Hematopoietic multipotent progenitor cell (in vitro differentiated cells): ENCODE results near the gene CAMK1D. TPM values are rescaled to one million over a fixed set of nuclear protein-coding genes. Genes with fewer than 3 reads are reported as not detected.
"Not testable (repeated sequence)": the region's sequence is repeated elsewhere in the genome, so short reads cannot be mapped to it uniquely, and the experiment has no call there.

Experiments
- DNase-seq, 3 donors: peaks; one replicate each; pipeline ENCODE4 v3.0.0-alpha.2; 2011 to 2015; ENCODE audit warnings: low read depth in 2 of 3, low spot score in 2 of 3
- total RNA-seq: library from RNA; depleted of rRNA; stranded (reverse); fragments of >200 nt; gene quantifications from one replicate; pipeline ENCODE4 v1.2.3, GENCODE V29; 2012

The CAMK1D gene
- total RNA-seq, 1 donor, result 25.6 TPM

DNA sequence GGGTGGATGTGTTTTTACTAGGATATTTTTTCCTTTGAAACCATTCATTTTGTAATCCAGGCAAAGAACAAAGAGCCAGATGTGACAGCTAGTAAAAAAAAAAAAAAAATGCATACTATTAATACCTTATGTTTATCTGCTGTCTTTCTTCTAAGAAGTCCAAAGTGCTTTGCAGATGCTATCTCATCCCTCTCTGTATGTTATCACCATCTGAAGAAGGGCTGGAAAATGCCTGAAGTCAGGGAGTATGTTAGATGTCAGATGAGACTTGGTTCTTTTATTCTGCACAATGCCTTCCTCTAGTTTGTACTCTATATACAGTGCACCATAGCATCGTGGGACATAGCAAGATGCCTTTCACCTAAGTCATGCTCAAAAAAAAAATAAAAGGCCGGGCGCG lies 10.4 kb upstream of the CAMK1D start:
- DNase-seq, result no peak

DNA sequence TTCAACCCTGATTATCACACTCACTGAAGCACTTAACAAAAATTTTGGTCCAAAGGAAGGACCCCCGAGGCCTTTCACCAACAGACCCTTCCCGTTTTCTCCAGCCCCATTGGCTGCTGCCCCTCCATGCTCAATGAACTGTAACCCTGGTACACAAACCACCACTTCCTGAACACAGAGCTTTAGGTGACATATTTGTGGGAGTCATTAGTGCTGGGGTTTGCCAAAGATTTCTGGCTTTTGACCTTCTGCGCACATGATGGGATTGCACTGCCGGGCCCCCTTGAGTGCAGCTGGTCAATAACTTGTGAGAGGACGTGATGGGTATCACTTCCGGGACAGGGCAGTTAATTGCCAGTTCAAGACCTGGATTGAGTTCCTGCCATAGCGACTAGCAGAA lies 9.0 kb upstream of the CAMK1D start:
- DNase-seq, result no peak

DNA sequence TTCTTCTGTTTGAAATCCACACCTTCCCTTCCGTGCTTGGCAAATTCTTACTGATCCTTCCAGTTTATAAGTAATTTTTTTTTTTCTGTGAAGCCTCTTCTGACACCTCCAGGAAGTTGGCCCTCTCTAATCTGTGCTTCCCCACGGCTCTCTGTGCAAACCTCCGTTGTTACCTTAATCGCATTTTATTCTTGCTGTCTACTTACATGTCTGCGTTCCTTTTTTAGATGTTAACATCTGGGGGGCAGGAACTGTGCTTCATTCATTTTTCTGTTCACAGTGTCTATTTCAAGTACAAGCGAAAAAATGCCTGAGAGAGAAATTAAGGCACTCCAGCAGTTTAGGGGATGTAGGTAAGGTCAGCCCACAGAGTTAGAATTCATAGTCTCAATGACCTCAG lies 8.4 kb upstream of the CAMK1D start:
- DNase-seq, result no peak

DNA sequence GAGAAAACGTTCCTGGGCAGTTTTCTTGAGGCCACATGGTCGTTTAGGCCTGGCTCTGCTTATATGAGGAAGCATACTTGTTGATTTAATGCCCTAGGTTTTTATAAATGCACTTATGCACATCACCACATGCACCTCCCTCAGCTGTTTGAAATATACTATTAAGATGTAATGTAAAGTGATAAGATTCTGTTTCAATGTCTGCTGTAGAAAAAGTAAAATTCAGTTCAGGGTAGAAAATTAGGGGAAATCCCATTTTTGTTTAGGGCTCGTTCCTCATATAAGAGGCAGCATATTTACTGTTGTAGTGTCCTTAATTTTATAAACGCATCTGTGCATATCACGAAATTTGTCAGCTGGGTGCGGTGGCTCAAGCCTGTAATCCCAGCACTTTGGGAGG lies 7.8 kb upstream of the CAMK1D start:
- DNase-seq, result no peak

DNA sequence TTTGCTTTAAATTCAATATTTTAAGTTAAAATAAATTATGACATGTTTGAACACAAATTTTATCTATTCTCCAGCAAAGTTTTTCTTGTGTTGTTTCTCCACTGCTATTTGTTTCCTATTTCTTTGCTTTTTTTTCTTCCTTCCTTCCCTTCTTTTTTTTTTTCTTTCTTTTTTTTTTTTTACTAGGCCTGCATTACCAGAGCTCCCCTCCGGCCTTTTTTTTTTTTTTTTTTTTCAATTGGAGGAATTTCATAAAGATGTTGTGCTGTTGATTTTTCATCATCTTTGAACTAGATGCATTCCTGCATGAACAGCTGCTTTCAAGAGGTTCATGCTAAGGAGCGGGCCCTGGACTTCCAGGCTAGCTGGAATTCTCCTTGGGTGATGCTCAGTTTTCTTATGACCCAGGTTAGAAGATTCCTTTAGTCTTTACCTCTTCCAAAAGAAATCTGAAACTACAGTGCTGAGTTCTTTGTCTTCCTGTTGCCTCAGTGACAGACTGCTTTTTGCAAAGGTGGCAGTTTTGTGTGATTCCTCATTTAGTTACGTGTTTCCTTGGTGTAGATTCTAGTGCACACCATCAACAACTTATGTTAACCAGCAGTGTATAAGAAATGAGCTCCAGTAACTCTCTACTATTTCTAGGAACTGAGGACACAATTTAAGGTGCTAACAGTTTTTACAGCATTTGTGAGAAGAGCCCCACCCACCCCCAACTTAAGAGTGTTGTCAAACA lies 4.8 kb upstream of the CAMK1D start:
- DNase-seq, result no peak

DNA sequence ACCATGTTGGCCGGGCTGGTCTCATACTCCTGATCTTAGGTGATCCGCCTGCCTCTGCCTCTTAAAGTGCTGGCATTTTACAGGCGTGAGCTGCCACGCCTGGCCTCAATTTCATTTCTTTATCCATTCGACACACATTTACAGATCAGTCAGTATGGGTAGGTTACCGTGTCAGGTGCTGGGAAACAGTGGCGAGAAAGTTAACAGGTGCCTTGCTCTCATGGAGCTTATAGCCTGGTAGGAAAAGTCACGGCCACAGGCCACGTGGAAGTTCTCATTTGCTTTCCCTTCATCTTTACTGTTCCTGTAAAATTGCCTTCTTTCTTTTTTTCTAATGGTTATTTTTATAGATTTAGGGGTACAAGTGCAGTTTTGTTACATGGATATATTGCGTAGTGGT lies 2.6 kb upstream of the CAMK1D start:
- no peak for DNase-seq

DNA sequence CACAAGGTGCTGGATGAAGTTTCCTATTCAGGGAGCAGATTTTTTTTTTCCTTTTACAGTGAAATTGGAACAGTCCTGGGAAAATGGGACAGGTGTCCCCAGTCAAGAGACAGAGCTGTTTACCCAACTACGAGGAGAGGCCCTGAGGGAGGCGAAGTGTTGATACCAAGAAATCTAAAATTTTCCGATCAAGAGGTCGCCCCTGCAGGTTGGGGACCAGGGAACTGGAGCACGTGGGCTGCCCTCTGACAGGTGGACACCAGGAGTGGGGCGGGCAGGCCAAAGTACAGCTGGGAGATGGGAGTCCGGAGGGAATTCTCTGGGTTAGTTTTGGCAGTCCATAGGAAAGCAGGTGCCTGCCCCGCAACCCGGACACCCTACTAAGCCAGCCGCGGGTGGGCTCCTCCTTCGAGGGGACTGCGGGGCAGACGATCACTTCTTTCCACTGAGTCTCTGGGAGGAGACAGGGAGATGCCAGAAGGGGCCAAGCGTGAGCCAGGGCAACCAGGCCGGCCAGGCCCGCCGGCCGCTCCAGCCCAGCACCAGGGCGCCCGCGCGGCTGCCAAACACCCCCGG lies 965 bp upstream of the CAMK1D start:
- no peak for DNase-seq

DNA sequence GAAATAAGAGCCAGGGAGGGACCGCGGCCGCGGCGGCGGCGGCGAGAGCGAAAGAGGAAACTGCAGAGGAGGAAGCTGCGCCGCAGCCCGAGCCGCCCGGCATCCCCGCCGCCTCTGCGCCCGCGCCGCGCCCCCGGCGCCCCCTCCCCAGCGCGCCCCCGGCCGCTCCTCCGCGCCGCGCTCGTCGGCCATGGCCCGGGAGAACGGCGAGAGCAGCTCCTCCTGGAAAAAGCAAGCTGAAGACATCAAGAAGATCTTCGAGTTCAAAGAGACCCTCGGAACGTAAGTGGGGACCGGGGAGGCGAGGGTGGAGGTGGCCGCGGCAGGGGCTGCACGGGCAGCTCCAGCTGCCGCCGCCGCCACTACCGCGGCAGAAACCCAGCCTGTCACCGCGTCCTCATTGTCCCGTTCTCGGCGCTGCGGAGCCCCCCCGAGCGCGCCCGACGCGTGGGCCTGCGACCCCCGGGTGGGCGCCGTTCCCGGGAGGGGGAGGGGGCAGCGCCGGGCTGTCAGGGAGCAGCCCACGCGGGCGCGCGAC lies 351 bp downstream of the CAMK1D start:
- no peak for DNase-seq

DNA sequence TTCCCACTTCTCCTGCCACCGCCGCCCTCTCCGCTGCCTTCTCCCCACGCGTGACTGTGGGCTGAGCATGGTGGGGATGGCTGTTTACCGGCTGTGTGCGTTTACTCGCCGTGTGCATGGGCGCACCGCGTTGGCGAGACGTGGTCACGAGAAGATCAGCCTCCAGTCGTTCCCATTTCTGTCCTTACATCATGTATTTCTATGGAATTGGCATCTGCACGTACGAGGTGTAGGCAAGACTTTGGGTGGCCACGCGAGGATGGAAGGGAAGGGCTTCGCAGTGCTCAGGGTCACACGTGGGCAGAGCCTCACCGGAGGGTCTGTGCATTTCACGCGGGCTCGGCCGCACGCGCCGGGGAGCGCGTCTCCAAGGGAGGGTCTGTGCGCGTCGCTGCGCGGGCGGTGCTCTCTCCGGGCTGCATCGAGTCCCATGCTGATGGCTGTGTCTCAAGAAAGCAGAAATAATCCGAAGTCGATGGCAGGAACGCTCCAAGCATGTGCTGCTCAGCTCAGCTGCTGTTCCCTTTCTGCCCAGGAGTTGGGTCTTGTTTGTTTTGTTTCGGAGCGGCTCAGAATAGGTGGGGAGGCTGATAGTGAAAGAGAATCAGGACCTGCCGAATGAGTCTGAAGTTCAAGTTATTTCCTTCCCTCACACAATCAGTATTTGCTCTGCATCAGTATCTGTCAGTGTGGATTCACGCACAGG lies 973 bp downstream of the CAMK1D start:
- DNase-seq, result peak; percentile 31 to 84 (median 60)

DNA sequence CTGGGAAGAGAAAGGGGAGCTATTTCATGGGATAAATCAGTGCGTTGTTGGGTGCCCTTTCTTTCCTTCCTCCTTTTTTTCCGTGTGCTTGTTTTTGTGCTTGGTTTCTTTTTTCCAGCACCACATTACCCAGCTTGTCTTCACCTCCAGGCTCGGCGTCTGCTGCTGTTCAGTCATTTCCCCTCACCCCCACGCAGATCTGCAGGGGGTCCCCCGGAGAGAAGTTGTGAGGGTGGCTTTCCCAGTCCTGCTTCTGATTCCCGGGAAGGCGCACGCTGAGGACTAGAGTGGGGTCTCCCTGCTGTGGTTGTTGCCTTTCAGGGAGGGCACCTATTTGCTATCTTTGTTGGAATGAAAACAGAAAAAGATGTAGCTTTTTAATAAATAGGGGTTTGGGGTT lies 1.6 kb downstream of the CAMK1D start:
- no peak for DNase-seq

DNA sequence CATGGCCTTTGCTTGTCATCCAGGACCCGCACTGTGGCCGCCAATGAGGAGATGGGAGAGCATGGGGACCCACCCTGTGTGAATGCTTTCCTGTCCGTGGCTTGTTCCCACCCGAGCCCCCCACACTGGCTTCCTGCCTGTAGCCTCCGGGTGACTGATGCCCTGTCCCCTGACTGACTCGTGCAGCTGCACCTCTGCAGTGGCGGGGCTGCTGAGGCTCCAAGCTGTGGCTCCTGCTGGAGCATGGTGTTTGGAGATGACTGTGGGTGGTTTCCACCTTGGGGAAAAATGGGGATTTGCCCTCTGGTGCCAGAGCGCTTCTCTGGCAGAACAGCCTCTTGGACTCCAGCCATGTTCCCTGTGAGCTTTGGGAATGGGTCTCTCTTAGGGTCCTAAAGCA lies 2.1 kb downstream of the CAMK1D start:
- DNase-seq, result no peak

DNA sequence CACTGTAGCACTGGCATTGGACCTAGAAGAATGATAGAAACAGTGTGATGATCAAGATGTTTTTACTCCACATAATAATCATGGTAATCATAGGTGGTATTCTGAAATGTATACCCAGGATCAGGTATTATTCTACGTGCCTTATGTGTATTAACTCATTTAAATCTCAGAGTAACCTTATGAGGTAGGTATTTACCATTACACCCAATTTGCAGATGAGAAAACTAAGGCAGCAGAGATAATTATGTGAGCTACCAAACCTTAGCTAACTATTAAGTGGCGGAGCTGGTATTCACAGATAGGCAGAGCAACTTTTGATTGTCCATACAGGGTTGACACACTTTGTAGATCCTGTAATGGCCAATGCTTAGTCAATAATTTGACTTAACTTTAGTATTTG lies 2.5 kb downstream of the CAMK1D start:
- DNase-seq, result no peak

DNA sequence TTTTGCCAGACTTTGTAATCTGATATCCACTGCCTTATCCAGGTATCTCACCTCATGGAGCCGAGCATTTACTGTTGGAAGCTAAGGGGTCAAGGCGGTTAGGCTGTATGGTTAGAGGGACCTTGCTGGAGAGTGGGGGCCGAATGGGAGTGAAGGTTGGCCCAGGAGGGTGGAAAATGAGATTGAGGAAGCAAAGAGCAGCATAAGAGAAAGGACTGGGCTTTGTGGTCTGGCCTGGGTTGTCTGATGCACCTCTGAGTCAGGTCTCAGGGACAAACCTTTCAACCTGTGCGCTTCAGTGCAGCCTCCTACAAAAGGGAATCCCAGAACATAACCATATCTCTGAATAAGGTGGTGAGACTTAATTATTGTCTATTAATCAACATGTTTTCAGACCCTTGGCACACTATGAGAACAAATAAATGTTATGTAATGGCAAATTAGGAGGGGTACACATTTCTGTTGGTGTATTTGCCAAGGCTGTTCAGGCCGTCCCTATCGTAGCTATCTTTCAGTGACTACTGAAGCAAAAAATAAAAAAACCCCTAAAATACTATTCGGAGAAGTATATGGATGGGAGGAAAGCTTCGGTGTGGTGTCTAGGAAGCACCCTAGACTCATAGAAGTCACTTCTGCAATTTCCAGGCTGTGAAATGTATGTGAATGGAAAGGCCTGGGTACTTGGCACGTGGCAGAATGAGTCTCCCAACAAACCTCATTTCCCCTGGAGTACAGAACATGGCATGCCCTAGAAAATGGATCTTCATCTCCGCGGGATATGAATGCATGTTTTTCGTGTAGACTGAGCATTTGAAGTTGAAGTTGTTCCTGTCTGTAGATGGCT lies 4.3 kb downstream of the CAMK1D start:
- DNase-seq, result peak in 1 of 3 donors; percentile 32

DNA sequence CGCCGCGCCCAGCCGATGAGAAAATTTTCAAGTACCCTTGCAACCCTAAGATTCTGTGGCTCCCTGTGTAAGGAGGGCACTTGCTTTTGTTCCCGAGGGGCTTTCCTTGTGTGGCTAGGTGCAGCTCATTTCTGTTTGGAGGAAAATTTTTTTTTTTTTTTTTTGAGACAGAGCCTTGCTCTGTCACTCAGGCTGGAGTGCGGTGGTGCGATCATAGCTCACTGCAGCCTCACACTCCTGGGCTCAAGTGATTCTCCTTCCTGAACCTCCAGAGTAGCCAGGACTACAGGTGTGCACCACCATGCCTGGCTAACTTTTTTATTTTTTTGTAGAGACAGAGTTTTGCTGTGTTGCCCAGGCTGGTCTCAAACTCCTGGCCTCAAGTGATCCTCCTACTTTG lies 5.3 kb downstream of the CAMK1D start:
- DNase-seq, result not testable (repeated sequence)

DNA sequence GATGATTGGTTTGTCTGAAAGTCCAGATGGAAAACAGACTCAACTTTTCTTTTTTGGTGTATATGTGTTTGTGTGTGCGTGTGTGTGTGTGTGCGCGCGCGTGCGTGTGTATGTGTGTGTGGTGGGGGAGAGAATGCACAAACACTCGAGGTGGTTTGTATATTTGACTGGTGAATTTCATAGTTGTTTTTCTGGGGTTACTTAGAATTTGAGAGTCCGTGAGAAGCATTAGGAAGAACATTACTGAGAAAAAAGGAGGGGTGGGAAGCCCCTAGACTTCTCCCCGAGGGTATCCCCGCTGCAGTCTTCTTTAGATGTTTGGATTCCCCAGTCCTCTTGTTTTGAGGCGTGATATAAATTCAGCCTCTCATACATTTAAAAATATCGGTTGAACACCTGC lies 6.0 kb downstream of the CAMK1D start:
- DNase-seq, result no peak

DNA sequence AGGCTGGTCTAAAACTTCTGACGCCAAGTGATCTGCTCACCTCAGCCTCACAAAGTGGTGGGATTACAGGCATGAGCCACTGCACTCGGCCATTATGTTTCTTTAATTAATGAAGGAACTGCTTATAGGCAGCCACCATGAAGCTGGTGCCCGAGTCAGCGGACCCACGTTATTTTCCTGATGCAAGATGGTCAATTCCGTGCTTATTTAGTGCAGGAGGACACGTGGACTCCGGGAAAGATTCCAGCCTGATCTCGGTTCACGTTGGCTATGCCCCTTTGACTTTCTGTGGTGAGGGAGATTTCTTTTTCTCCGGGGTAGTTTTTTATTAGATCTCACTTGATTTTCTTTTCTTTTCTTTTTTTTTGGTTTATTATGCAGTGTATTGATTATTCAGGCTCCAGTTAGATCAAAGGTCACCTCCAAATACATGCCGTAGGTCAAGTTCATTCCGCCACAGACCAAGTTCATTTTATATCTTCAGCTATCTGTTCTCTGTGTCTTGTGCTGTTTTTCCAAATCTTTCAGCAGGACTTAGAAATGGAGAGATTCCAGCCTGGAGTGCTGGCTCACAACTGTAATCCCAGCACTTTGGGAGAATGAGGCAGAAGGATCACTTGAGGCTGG lies 8.3 kb downstream of the CAMK1D start:
- DNase-seq, result no peak

DNA sequence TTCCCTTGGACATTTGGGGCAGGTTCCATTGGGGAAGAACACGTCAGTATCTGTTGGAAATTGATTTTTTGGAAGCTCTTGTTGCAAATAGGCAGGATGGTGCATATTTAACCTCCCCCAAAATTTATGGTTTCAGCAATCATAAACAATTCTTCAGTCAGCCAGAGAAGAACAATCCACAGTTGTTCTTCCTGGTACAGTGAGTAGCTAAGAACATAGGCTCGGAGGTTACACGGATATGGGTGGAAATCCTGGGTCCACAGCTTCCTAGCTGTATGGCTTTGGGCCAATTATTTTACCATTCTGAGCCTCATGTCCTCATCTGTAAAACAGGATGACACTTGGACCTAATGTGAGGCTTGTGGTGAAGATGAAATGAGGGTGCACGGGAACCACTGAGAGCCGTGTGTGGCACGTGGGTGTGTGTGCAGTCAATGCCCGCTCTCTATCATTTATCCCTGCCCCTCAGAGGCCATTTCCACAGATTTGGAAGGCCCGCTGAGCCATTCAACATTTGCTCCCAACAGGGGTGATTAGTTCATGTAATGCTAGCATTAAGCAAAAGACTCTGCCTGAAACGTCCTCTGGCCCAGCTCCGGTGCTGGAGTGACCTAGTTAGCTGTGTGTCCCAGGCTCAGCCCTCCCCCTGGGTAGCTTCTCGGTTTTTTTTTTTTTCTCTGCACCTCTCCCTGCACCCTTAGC lies 9.7 kb downstream of the CAMK1D start:
- DNase-seq, result no peak

DNA sequence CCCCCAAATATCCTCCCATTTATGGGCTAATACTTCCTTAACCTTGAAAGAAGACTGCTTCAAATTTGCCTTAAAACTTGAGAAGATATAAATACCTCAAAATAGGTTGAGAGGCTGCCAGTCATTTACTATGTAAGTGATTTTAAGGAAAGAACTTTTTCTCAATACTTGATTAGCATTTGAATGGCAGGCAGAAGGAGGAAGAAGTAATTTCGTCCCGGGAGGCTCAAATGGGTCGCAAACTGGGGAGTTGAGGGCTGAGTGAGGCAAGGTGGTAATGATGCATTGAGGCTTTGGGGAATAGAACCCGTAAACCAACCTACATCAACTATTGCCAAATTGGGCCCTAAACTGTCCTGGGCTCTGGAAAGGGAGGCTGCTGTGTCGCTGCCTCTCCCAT lies 11.1 kb downstream of the CAMK1D start:
- no peak for DNase-seq

DNA sequence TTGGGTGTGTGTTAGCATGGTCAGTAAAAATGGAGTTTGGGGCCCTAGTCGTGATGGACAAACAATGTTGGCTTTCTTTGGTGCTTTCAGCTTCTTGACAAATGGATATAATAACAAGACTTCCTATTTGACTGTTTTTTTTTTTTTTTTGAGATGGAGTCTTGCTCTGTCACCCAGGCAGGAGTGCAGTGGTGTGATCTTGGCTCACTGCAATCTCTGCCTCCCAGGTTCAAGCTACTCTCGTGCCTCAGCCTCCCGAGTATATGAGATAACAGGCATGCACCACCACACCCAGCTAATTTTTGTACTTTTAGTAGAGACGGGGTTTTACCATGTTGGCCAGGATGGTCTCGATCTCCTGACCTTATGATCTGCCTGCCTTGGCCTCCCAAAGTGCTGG lies 11.8 kb downstream of the CAMK1D start:
- not testable (repeated sequence) for DNase-seq

DNA sequence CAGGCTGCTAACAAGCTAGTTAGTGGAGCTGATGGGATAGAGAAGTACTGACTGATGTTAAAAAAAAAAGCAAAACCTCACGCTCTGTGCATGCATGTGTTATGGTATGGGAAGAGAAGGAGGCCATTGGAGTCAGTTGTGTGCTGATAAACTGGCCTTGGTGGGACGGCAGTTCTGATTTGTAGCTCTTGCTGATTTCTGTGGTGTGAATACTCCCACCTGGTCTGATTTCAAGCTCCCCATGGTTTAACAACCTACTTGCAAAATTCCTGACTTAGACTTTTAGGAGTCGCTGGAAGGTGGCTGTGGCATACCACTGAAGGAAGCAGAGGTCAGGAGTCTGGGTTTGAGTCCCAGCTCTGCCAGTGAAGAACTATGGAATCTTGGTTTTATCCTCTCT lies 15.2 kb downstream of the CAMK1D start:
- DNase-seq, result no peak
